Measurements from ENCODE around the gene TRABD2B.

Gene TRABD2B

GRCh38 chr1:47981667-47982350 lies 15.4 kb downstream of the TRABD2B start:
- Mint-ChIP-seq H3K4me1 (peaks cover 32% of the 10 kb centered on the region), H3K9me3 (no peaks in the 10 kb centered on the region), H3K4me3 (no peak overlapping the region), H3K27ac (no peak overlapping the region), H3K27me3 (ENCODE audit: low read depth) (peaks cover 58% of the 10 kb centered on the region), H3K36me3 (ENCODE audit: low read depth) (peaks cover 45% of the 10 kb centered on the region)
- TF ChIP-seq CTCF (IDR thresholded peaks at IDR 0.05; ENCODE audit: unreplicated experiment in 3 of 3) = no peak

- Mint-ChIP-seq H3K27me3 (ENCODE audit: low read depth) (peaks cover 60% of the 10 kb centered on the region), H3K36me3 (ENCODE audit: low read depth) (peaks cover 34% of the 10 kb centered on the region), H3K27ac (no peak overlapping the region), H3K9me3 (no peaks in the 10 kb centered on the region), H3K4me3 (no peak overlapping the region), H3K4me1 (peaks cover 20% of the 10 kb centered on the region)
- TF ChIP-seq CTCF (IDR thresholded peaks at IDR 0.05; ENCODE audit: unreplicated experiment in 3 of 3) = no peak
Measured at GRCh38 chr1:47980501-47980900, 16.7 kb downstream of the TRABD2B start.

- no peak for TF ChIP-seq CTCF (IDR thresholded peaks at IDR 0.05; ENCODE audit: unreplicated experiment in 3 of 3)
- H3K9me3 Mint-ChIP-seq = no peaks in the 10 kb centered on the region
Measured at GRCh38 chr1:47979724-47980123, 17.5 kb downstream of the TRABD2B start.

GRCh38 chr1:47978486-47978885 lies 18.7 kb downstream of the TRABD2B start:
- peaks cover 27% of the 10 kb centered on the region for H3K36me3 Mint-ChIP-seq (ENCODE audit: low read depth)
- H3K4me3 Mint-ChIP-seq = no peak overlapping the region
- peaks cover 43% of the 10 kb centered on the region for H3K27me3 Mint-ChIP-seq (ENCODE audit: low read depth)
- no peak for TF ChIP-seq CTCF (IDR thresholded peaks at IDR 0.05; ENCODE audit: unreplicated experiment in 3 of 3)
- no peak overlapping the region for H3K27ac Mint-ChIP-seq
- H3K4me1 Mint-ChIP-seq = peaks cover 5% of the 10 kb centered on the region
- no peaks in the 10 kb centered on the region for H3K9me3 Mint-ChIP-seq

More at GRCh38 chr1:47979724-47980123, 17.5 kb downstream of the TRABD2B start:
- Mint-ChIP-seq H3K27ac (no peak overlapping the region), H3K4me1 (peaks cover 14% of the 10 kb centered on the region), H3K36me3 (ENCODE audit: low read depth) (peaks cover 30% of the 10 kb centered on the region), H3K4me3 (no peak overlapping the region), H3K27me3 (ENCODE audit: low read depth) (peaks cover 54% of the 10 kb centered on the region)

GRCh38 chr1:47976728-47977127 lies 20.5 kb downstream of the TRABD2B start:
- H3K27ac Mint-ChIP-seq = no peak overlapping the region
- peaks cover 8% of the 10 kb centered on the region for H3K4me1 Mint-ChIP-seq
- peaks cover 30% of the 10 kb centered on the region for H3K27me3 Mint-ChIP-seq (ENCODE audit: low read depth)
- no peak for TF ChIP-seq CTCF (IDR thresholded peaks at IDR 0.05; ENCODE audit: unreplicated experiment in 3 of 3)
- H3K36me3 Mint-ChIP-seq (ENCODE audit: low read depth) = peaks cover 19% of the 10 kb centered on the region
- H3K4me3 Mint-ChIP-seq = no peak overlapping the region
- no peaks in the 10 kb centered on the region for H3K9me3 Mint-ChIP-seq

GRCh38 chr1:47976267-47976666 lies 20.9 kb downstream of the TRABD2B start:
- Mint-ChIP-seq H3K9me3 (no peaks in the 10 kb centered on the region), H3K4me3 (no peak overlapping the region), H3K27me3 (ENCODE audit: low read depth) (peaks cover 29% of the 10 kb centered on the region), H3K27ac (no peak overlapping the region), H3K36me3 (ENCODE audit: low read depth) (peaks cover 19% of the 10 kb centered on the region), H3K4me1 (peaks cover 13% of the 10 kb centered on the region)
- no peak for TF ChIP-seq CTCF (IDR thresholded peaks at IDR 0.05; ENCODE audit: unreplicated experiment in 3 of 3)

All from nephron (organoid).